Activated CD4-positive, alpha-beta memory T cell treated with anti-CD3 and anti-CD28 coated beads for 36 hours (primary cell): Measurements from ENCODE around the gene ABR. TPM values are rescaled to one million over a fixed set of nuclear protein-coding genes. Genes with fewer than 3 reads are reported as not detected.

Source experiments
- CTCF ChIA-PET: fragments of 350-600 bp; sonication (Branson Sonifier 250); formaldehyde crosslinking; loops from one replicate; lab custom pipeline; 2021; ENCODE audit warnings: antibody characterized with exemption, inconsistent platforms; lab: Charles Lee
- POLR2A ChIA-PET: fragments of 350-600 bp; sonication (Branson Sonifier 250); formaldehyde crosslinking; loops from one replicate; lab custom pipeline; 2021; ENCODE audit warnings: antibody characterized with exemption; lab: Charles Lee
- DNase-seq: peaks from one replicate; pipeline ENCODE4 v3.0.0-alpha.2; 2020
- H3K27ac Mint-ChIP-seq: one replicate; pipeline ENCODE4 v1.8.0; 2021; ENCODE audit warnings: mixed read lengths
- H3K27me3 Mint-ChIP-seq: one replicate; pipeline ENCODE4 v1.8.0; 2021; ENCODE audit warnings: mixed read lengths
- H3K36me3 Mint-ChIP-seq: one replicate; pipeline ENCODE4 v1.8.0; 2021; ENCODE audit warnings: mixed read lengths
- H3K4me1 Mint-ChIP-seq: one replicate; pipeline ENCODE4 v1.8.0; 2021; ENCODE audit warnings: low read depth, mixed read lengths
- H3K4me3 Mint-ChIP-seq: one replicate; pipeline ENCODE4 v1.8.0; 2021; ENCODE audit warnings: mild to moderate bottlenecking, mixed read lengths
- H3K9me3 Mint-ChIP-seq: one replicate; pipeline ENCODE4 v1.8.0; 2021; ENCODE audit warnings: mixed read lengths
- intact Hi-C: fragments of 100-400 bp; cut with micrococcal nuclease; formaldehyde crosslinking; loops from one replicate; pipeline ENCODE4 v1.15.1; 2023
- total RNA-seq, 2 experiments: library from RNA; stranded (reverse); gene quantifications; one replicate each; pipeline ENCODE4 v1.2.3, GENCODE V29; 2021

ABR gene
- total RNA-seq, 2 experiments from 2014 or later = 50.3 to 54.5 TPM

DNA sequence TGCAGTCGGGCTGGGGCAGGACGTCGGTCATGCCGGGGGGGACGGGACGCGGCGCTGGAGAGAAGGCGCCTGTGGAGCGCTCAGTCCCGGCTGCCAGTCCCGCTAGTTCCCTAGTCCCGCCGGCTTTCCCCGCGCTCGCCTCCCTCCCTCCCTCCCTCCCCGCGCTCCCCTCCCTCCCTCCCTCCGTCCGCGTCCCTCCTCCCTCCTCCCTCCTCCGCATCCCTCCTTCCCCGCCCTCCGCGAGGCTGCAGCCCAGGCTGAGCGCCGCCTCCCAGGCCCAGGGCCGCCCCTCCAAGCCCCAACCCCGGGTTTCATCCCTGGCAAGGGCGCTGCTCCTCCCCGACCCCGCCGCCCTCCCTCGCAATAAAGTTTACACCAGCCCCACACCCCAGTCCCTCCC lies 148.1 kb downstream of the ABR start:
- Mint-ChIP-seq H3K36me3 (no peaks in the 10 kb centered on the region), H3K9me3 (no peaks in the 10 kb centered on the region), H3K4me1 (no peaks in the 10 kb centered on the region), H3K27ac (no peak overlapping the region), H3K27me3 (no peaks in the 10 kb centered on the region), H3K4me3 (no peak overlapping the region)
- DNase-seq = no peak
- CTCF ChIA-PET = no interaction called here
- POLR2A ChIA-PET = no interaction called here
- intact Hi-C loops = no loop called here

DNA sequence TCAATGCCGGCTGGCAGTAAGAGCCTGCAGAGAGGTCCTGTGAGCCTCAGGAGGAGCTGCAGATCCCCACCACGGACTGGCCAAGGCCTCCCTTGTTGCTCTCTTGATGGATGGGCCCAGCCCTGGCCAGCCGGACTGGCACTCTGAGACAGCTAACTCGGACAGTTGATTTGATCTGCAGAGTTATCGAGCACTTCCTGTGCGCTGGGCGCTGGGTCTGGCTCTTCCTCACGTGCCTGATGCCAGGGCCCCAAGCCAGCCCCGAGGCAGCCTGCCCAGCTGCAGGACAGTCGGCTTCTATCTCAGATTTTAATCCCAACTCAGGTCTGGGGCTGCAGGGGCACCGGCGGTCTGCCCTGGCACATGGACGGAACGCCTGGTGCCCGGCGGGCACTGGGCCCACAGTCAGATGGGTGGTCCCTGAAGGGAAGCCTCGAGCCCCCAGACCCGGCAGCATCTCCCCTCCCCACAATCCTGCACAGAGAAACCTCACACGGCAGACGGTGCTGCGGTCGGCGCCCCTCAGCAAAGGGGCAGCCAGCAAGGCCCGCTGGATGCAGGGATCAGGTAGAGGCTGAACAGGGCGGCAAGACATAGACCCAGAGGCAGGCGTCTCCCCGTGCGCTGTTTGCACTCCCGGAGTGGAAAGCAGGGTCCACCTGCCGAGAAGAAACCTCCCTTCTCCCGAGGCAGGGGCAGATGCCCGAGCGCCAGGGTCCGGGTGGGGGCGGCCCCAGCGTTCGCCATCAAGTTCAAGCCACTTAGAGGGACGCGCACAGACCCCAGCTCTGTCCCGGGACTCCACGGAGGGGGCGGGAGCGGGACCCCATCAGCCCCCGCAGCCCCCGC lies 148.9 kb downstream of the ABR start:
- no peak for DNase-seq
- ChIA-PET CTCF (interaction anchor here (2.0 kb wide), 1 partner anchor 26 kb away, joined by 9 read pairs; no protein-coding TSS in a partner anchor), POLR2A (no interaction called here)
- Mint-ChIP-seq H3K4me1 (no peaks in the 10 kb centered on the region), H3K27me3 (no peaks in the 10 kb centered on the region), H3K4me3 (no peak overlapping the region), H3K36me3 (no peaks in the 10 kb centered on the region), H3K9me3 (no peaks in the 10 kb centered on the region), H3K27ac (no peak overlapping the region)
- intact Hi-C loops = no loop called here

GRCh38 chr17:1029922-1030644 lies 149.7 kb downstream of the ABR start:
- Mint-ChIP-seq H3K4me3 (no peak overlapping the region), H3K4me1 (no peaks in the 10 kb centered on the region), H3K9me3 (no peaks in the 10 kb centered on the region), H3K27ac (no peak overlapping the region), H3K27me3 (no peaks in the 10 kb centered on the region), H3K36me3 (no peaks in the 10 kb centered on the region)
- DNase-seq = no peak
- POLR2A ChIA-PET = no interaction called here
- CTCF ChIA-PET = interaction anchor here (2.0 kb wide), 1 partner anchor 27 kb away, joined by 9 read pairs; no protein-coding TSS in a partner anchor
- intact Hi-C loops = no loop called here

GRCh38 chr17:1029196-1029921 lies 150.4 kb downstream of the ABR start:
- no peak overlapping the region for H3K4me3 Mint-ChIP-seq
- no peaks in the 10 kb centered on the region for H3K4me1 Mint-ChIP-seq
- no peak overlapping the region for H3K27ac Mint-ChIP-seq
- CTCF ChIA-PET = interaction anchor here (2.0 kb wide), 1 partner anchor 27 kb away, joined by 9 read pairs; no protein-coding TSS in a partner anchor
- intact Hi-C loops = no loop called here
- no peaks in the 10 kb centered on the region for H3K36me3 Mint-ChIP-seq
- H3K9me3 Mint-ChIP-seq = no peaks in the 10 kb centered on the region
- POLR2A ChIA-PET = no interaction called here
- H3K27me3 Mint-ChIP-seq = no peaks in the 10 kb centered on the region
- DNase-seq = no peak

DNA sequence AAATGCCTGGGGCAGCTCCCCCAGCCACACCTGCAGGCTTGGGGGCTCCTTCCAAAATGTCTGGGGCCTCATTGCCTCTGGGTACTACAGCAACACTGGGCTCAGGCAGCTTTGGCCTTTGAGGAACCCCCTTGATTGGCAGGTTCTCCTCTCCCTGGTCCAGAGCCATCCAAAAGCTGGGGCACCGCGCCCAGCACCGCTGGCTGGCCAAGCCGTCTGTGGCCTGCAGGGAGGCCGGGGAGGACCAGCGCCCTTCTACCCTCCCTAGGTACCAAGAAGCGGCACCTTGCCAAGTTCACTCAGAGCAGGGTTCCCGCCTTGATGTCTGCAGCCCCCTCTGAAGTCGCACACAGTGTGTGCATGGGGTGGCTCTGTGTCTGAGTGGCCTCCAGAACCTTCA lies 152.7 kb downstream of the ABR start:
- DNase-seq = no peak
- no peaks in the 10 kb centered on the region for H3K36me3 Mint-ChIP-seq

GRCh38 chr17:1026599-1026975 lies 153.2 kb downstream of the ABR start:
- CTCF ChIA-PET = no interaction called here
- H3K36me3 Mint-ChIP-seq = no peaks in the 10 kb centered on the region
- intact Hi-C loops = no loop called here
- POLR2A ChIA-PET = interaction anchor here (0.7 to 1.0 kb wide), 2 partner anchors 27 to 159 kb away, joined by 3 to 4 read pairs; no protein-coding TSS in a partner anchor
- H3K9me3 Mint-ChIP-seq = no peaks in the 10 kb centered on the region
- H3K4me1 Mint-ChIP-seq = no peaks in the 10 kb centered on the region
- DNase-seq = no peak
- H3K27ac Mint-ChIP-seq = no peak overlapping the region
- H3K27me3 Mint-ChIP-seq = no peaks in the 10 kb centered on the region
- no peak overlapping the region for H3K4me3 Mint-ChIP-seq

More for the DNA sequence above, 152.7 kb downstream of the ABR start:
- Mint-ChIP-seq H3K9me3 (no peaks in the 10 kb centered on the region), H3K4me1 (no peaks in the 10 kb centered on the region), H3K4me3 (no peak overlapping the region), H3K27ac (no peak overlapping the region), H3K27me3 (no peaks in the 10 kb centered on the region)
- intact Hi-C loops = no loop called here
- POLR2A ChIA-PET = interaction anchor here (0.7 to 1.0 kb wide), 2 partner anchors 28 to 159 kb away, joined by 3 to 4 read pairs; no protein-coding TSS in a partner anchor
- CTCF ChIA-PET = no interaction called here

- Mint-ChIP-seq H3K27me3 (no peaks in the 10 kb centered on the region), H3K27ac (no peak overlapping the region), H3K36me3 (no peaks in the 10 kb centered on the region), H3K4me3 (no peak overlapping the region), H3K9me3 (no peaks in the 10 kb centered on the region), H3K4me1 (no peaks in the 10 kb centered on the region)
- intact Hi-C loops = no loop called here
- ChIA-PET POLR2A (interaction anchor here (1.0 kb wide), 1 partner anchor 27 kb away, joined by 3 read pairs; no protein-coding TSS in a partner anchor), CTCF (no interaction called here)
- DNase-seq = no peak
Measured at GRCh38 chr17:1025733-1026598, 153.8 kb downstream of the ABR start.

DNA sequence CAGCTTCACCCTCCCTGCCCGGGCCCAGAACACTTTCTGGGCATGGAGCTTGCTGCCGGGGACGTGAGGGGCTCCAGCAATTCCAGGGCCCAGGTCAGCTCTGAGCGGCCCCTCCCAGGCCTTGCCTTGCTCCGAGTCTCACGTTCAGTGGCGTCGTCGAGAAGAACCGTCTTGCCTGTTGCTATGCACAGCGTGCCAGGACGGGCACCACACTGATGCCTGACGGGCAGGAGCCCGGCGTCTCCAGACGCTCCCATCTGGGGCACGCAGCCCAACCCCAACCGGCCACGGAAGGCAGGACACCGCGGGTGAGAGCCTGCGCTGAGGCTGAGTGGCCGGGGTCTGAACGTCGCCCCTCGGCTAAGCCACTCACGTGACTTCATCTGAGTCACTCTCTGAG lies 155.7 kb downstream of the ABR start:
- H3K36me3 Mint-ChIP-seq = no peaks in the 10 kb centered on the region
- no peaks in the 10 kb centered on the region for H3K4me1 Mint-ChIP-seq
- ChIA-PET POLR2A (no interaction called here), CTCF (no interaction called here)
- intact Hi-C loops = no loop called here
- H3K27ac Mint-ChIP-seq = no peak overlapping the region
- no peaks in the 10 kb centered on the region for H3K27me3 Mint-ChIP-seq
- no peak overlapping the region for H3K4me3 Mint-ChIP-seq
- H3K9me3 Mint-ChIP-seq = no peaks in the 10 kb centered on the region
- no peak for DNase-seq

DNA sequence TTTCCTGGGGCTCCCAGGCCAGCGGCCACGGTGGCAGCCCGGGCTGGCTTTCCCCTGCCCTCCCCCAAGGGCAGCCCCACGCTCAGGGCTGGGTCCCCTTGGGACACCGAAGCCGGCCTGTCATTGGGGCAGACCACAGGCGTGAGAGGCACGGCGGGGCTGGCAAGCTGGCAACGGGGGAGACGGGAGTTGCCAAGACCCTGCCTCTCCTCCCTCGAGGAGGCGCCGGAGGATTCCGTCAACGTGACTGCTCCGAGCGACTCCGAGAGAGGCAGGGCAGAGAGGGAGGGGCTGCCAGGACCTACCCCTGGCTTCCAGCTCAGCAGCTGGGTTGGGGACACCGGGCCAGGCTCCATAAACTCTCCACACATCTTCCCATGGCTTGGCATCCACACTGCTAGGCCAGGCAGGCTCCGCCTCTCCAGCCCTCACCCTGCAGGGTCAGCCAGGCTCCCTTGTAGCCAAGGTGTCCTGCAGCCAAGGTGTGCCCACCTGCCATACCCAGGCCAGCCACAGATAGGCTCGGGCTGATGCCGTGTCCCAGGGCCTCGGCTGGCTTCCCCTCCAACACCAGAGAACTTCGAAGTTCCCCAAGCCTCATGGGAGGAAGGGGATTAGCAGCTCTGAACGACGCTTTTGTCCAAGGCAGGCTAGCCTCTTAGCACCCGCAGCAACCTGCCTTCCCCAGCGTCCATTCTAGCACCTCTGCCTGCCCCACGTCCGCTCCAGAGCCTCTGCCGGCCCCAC lies 157.3 kb downstream of the ABR start:
- H3K27me3 Mint-ChIP-seq = no peaks in the 10 kb centered on the region
- H3K36me3 Mint-ChIP-seq = no peaks in the 10 kb centered on the region
- no peak overlapping the region for H3K4me3 Mint-ChIP-seq
- DNase-seq = no peak
- H3K27ac Mint-ChIP-seq = no peak overlapping the region
- no peaks in the 10 kb centered on the region for H3K9me3 Mint-ChIP-seq
- ChIA-PET POLR2A (no interaction called here), CTCF (no interaction called here)
- intact Hi-C loops = no loop called here
- H3K4me1 Mint-ChIP-seq = no peaks in the 10 kb centered on the region

DNA sequence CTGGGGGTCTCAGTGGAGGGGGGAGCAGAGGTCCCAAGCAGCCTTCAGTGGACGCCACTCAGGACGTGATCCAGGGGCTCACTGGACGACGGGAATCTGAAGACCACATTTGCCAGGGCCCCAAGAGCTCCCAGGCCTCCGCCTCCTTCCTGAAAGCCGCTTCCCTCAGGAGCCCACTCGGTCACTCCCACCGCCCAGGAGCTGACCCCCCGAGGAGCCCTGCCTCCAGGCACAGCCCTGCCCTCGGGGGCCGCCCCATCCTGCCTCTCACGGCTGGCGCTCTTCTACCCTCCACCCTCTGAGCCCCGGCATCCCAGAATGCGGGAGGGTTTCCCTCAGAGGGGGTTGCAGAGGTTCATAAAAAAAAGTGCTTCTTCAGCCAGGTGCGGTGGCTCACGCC lies 158.6 kb downstream of the ABR start:
- H3K4me1 Mint-ChIP-seq = no peaks in the 10 kb centered on the region
- H3K9me3 Mint-ChIP-seq = no peaks in the 10 kb centered on the region
- DNase-seq = no peak
- no peaks in the 10 kb centered on the region for H3K36me3 Mint-ChIP-seq
- H3K27me3 Mint-ChIP-seq = no peaks in the 10 kb centered on the region
- CTCF ChIA-PET = no interaction called here
- POLR2A ChIA-PET = no interaction called here
- H3K27ac Mint-ChIP-seq = no peak overlapping the region
- no peak overlapping the region for H3K4me3 Mint-ChIP-seq
- intact Hi-C loops = no loop called here

DNA sequence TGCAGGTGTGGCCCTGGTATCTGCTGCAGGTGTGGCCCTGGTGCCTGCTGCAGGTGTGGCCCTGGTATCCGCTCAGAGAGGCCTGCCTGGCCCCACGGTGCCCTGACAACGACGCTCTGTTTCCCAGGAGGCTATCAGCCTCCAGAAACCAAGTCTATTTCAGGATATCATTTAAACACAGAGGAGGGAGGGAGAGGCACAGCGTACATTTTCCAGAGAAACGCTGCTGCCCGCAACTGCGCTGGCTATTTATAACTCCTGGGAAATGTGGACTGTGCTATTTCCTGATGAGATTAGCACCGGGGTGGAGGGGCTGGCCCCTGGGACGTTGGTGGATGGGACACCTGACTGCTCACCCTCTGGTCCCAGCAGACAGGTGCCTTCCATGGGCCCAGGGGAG lies 160.3 kb downstream of the ABR start:
- Mint-ChIP-seq H3K9me3 (no peaks in the 10 kb centered on the region), H3K27ac (no peak overlapping the region), H3K27me3 (no peaks in the 10 kb centered on the region), H3K4me3 (no peak overlapping the region), H3K4me1 (no peaks in the 10 kb centered on the region), H3K36me3 (no peaks in the 10 kb centered on the region)
- ChIA-PET CTCF (no interaction called here), POLR2A (no interaction called here)
- no peak for DNase-seq
- intact Hi-C loops = no loop called here
